Loucy (cell line): ENCODE measurements around the gene GPX6.

Experiments
- H2AFZ ChIP-seq: fragments of 200-600 bp; sonication (generic); 2 replicates; pipeline ENCODE4 v1.6.0; 2016; ENCODE audit warnings: antibody characterized with exemption, mild to moderate bottlenecking, low read length, moderate library complexity
- H3F3A ChIP-seq: fragments of 200-600 bp; 2 replicates; pipeline ENCODE4 v1.6.0; 2016; ENCODE audit warnings: antibody characterized with exemption, low read depth, mild to moderate bottlenecking
- H3K27me3 ChIP-seq: fragments of 200-600 bp; sonication (generic); 2 replicates; pipeline ENCODE4 v1.6.1; 2014; ENCODE audit warnings: low read length, mild to moderate bottlenecking; ENCODE audit not compliant: insufficient read depth, poor library complexity, severe bottlenecking
- H3K36me3 ChIP-seq: fragments of 200-600 bp; sonication (generic); 2 replicates; pipeline ENCODE4 v1.6.1; 2016; ENCODE audit warnings: low read length; ENCODE audit not compliant: insufficient read depth
- H3K4me1 ChIP-seq: fragments of 200-600 bp; sonication (generic); 2 replicates; pipeline ENCODE4 v1.5.1; 2014; ENCODE audit warnings: low read length, mild to moderate bottlenecking; ENCODE audit not compliant: insufficient read depth, poor library complexity, severe bottlenecking
- H3K4me2 ChIP-seq: fragments of 200-600 bp; sonication (generic); 2 replicates; pipeline ENCODE4 v1.6.0; 2014; ENCODE audit warnings: antibody characterized with exemption, low read length, low read depth, mild to moderate bottlenecking; ENCODE audit not compliant: poor library complexity, severe bottlenecking
- H3K4me3 ChIP-seq: fragments of 200-600 bp; sonication (generic); 2 replicates; pipeline ENCODE4 v1.5.1; 2014; ENCODE audit warnings: low read length, mild to moderate bottlenecking, mixed read lengths; ENCODE audit not compliant: poor library complexity, severe bottlenecking
- H3K79me2 ChIP-seq: fragments of 200-600 bp; sonication (generic); 2 replicates; pipeline ENCODE4 v1.6.1; 2014; ENCODE audit warnings: low read length; ENCODE audit not compliant: insufficient read depth
- H3K9ac ChIP-seq: fragments of 200-600 bp; sonication (generic); 2 replicates; pipeline ENCODE4 v1.6.0; 2014; ENCODE audit warnings: mild to moderate bottlenecking, low read depth, low read length, moderate library complexity; ENCODE audit not compliant: poor library complexity, severe bottlenecking
- H3K9me2 ChIP-seq: fragments of 200-600 bp; sonication (generic); replicated peaks from 2 replicates; pipeline ENCODE4 v1.6.1; 2016; ENCODE audit warnings: low read depth, low read length, mixed read lengths
- H3K9me3 ChIP-seq: fragments of 200-600 bp; sonication (generic); 2 replicates; pipeline ENCODE4 v1.6.1; 2014; ENCODE audit warnings: mild to moderate bottlenecking, antibody characterized with exemption, low read length, low read depth; ENCODE audit not compliant: insufficient read depth
- H4K20me1 ChIP-seq: fragments of 200-600 bp; sonication (generic); 2 replicates; pipeline ENCODE4 v1.6.0; 2014; ENCODE audit warnings: antibody characterized with exemption, low read length, mild to moderate bottlenecking; ENCODE audit not compliant: insufficient read depth, poor library complexity, severe bottlenecking
- EZH2phosphoT487 ChIP-seq: fragments of 200-600 bp; IDR thresholded peaks from 2 replicates; pipeline ENCODE4 v1.6.1; 2018; ENCODE audit warnings: antibody characterized with exemption, mild to moderate bottlenecking, moderate library complexity, borderline replicate concordance
- TF ChIP-seq, protein P1 (sequence below): fragments of 200-600 bp; sonication (generic); conservative IDR thresholded peaks from 2 replicates; pipeline ENCODE4 v1.5.1; 2014; ENCODE audit warnings: mild to moderate bottlenecking, antibody characterized with exemption, low read length

Gene GPX6

DNA sequence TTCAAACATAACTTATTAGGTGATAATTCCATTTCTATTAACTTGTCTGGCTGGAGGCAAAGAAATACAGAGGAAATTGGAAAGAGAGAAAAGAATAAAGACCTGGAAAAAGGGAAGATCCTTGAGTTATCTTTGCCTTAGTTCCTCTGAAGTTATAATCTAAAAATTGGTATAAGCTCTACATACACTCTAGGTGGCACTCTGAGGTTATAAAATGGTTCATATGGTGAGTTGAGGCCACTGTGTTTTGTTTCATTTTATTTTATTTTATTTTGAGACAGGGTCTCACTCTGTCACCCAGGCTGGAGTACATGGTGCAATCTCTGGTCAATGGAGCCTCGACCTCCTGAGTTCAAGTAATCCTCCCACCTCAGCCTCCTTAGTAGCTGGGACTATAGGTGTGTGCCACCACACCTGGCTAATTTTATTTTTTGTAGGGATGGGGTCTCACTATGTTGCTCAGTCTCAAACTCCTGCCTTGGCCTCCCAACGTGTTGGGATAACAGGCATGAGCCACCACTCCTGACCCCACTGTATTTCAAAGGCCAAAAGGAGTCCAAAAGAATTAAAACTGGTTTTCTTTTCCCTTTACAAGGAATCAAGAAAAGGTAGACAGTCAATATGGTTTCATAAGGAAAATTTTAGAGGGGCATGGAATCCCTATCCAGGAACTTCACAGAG is 19.4 kb downstream of the GPX6 start:
- Histone ChIP-seq H3K4me2 (no peak overlapping the region), H4K20me1 (no peaks in the 10 kb centered on the region), H3K4me3 (no peak overlapping the region), H3K79me2 (no peaks in the 10 kb centered on the region), H3F3A (no peaks in the 10 kb centered on the region), H2AFZ (no peak overlapping the region), H3K9me2 (no peaks in the 10 kb centered on the region), H3K27me3 (no peaks in the 10 kb centered on the region), H3K9ac (no peak overlapping the region), H3K36me3 (no peaks in the 10 kb centered on the region), H3K4me1 (no peaks in the 10 kb centered on the region), H3K9me3 (no peaks in the 10 kb centered on the region)
- TF ChIP-seq, protein P1, sequence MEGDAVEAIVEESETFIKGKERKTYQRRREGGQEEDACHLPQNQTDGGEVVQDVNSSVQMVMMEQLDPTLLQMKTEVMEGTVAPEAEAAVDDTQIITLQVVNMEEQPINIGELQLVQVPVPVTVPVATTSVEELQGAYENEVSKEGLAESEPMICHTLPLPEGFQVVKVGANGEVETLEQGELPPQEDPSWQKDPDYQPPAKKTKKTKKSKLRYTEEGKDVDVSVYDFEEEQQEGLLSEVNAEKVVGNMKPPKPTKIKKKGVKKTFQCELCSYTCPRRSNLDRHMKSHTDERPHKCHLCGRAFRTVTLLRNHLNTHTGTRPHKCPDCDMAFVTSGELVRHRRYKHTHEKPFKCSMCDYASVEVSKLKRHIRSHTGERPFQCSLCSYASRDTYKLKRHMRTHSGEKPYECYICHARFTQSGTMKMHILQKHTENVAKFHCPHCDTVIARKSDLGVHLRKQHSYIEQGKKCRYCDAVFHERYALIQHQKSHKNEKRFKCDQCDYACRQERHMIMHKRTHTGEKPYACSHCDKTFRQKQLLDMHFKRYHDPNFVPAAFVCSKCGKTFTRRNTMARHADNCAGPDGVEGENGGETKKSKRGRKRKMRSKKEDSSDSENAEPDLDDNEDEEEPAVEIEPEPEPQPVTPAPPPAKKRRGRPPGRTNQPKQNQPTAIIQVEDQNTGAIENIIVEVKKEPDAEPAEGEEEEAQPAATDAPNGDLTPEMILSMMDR: peak; percentile 54
- no peak for TF ChIP-seq EZH2phosphoT487

DNA sequence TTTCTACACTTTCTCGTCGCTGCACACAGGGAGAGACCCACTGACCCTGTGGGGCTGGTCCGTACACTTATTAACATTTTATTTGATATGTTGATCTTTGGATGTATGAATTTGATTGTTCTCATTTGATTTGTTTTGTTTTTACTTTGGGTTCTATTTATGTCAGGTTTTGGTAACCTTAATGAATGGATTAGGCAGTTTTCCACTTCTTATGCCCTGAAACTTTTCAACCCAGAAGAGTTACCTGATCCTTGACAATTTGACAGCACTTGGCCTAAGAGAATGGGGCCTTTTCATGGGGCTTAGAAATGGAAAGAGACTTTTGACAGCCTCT is 23.6 kb downstream of the GPX6 start:
- Histone ChIP-seq H3K9ac (no peak overlapping the region), H3K9me2 (no peaks in the 10 kb centered on the region), H3K9me3 (no peaks in the 10 kb centered on the region), H3F3A (no peaks in the 10 kb centered on the region), H4K20me1 (no peaks in the 10 kb centered on the region), H3K4me3 (no peak overlapping the region), H3K36me3 (no peaks in the 10 kb centered on the region), H3K4me2 (no peak overlapping the region), H3K79me2 (no peaks in the 10 kb centered on the region), H3K27me3 (no peaks in the 10 kb centered on the region), H3K4me1 (no peaks in the 10 kb centered on the region), H2AFZ (no peak overlapping the region)
- TF ChIP-seq, protein P1: no peak
- no peak for TF ChIP-seq EZH2phosphoT487

DNA sequence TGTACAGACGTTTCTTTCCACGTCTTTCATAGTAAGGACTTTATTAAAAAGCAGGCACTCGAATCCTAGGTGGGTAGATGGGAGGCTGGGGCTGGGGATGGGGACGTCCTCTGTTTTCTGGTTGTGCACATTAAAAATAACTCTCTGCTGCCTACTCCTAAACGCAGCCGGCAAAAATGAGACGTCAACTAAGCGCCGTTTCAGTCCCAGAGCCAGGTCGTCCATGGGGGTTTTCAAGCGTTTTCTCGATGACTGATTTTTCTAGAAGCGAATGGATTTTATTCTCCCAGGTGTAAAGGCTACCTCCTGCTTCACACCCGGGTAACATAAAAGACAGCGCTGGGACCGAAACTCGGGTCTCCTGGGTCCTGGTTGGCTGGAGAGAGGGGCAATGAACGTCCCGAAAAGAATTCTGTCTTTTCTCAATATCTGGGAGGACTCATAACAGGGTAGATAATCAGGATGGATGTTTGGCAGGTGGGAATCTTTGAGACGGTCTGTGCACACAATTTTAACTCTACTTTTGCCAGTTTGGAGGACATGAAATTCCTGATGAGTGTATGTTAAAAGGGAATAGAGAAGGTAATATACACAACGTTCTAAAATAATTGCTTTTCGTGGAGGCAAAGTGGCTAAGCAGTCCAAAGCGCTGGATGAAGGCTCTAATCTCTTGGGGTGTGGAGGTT is 25.2 kb downstream of the GPX6 start:
- no peak overlapping the region for H3K4me2 ChIP-seq

More for the DNA sequence above, 25.2 kb downstream of the GPX6 start:
- no peaks in the 10 kb centered on the region for H4K20me1 ChIP-seq
- no peaks in the 10 kb centered on the region for H3K36me3 ChIP-seq
- no peaks in the 10 kb centered on the region for H3K9me2 ChIP-seq
- no peak overlapping the region for H3K4me3 ChIP-seq
- H3K27me3 ChIP-seq: no peaks in the 10 kb centered on the region
- no peak overlapping the region for H3K9ac ChIP-seq
- TF ChIP-seq, protein P1: no peak
- no peak for TF ChIP-seq EZH2phosphoT487
- H3K4me1 ChIP-seq: no peaks in the 10 kb centered on the region
- no peaks in the 10 kb centered on the region for H3K79me2 ChIP-seq
- H3F3A ChIP-seq: no peaks in the 10 kb centered on the region
- no peaks in the 10 kb centered on the region for H3K9me3 ChIP-seq
- no peak overlapping the region for H2AFZ ChIP-seq
